COLO668 (cell line): ENCODE data around the gene RABEP2.
"Not testable (repeated sequence)": the region's sequence is repeated elsewhere in the genome, so short reads cannot be mapped to it uniquely, and the experiment has no call there.

Experiments
- DNase-seq: peaks from one replicate; lab custom pipeline; 2025; ENCODE audit not compliant: unreplicated experiment; lab: John Stamatoyannopoulos, UW

RABEP2 gene

DNA sequence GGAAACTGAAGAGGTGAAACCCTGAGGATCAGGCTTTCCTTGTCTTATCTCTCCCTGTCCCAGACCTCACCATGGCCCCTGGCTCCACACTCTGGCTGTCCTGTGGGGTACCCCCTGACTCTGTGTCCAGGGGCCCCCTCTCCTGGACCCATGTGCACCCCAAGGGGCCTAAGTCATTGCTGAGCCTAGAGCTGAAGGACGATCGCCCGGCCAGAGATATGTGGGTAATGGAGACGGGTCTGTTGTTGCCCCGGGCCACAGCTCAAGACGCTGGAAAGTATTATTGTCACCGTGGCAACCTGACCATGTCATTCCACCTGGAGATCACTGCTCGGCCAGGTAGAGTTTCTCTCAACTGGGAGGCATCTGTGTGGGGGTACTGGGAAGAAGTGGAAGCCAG is 8.1 kb upstream of the RABEP2 start:
- DNase-seq, result no peak

DNA sequence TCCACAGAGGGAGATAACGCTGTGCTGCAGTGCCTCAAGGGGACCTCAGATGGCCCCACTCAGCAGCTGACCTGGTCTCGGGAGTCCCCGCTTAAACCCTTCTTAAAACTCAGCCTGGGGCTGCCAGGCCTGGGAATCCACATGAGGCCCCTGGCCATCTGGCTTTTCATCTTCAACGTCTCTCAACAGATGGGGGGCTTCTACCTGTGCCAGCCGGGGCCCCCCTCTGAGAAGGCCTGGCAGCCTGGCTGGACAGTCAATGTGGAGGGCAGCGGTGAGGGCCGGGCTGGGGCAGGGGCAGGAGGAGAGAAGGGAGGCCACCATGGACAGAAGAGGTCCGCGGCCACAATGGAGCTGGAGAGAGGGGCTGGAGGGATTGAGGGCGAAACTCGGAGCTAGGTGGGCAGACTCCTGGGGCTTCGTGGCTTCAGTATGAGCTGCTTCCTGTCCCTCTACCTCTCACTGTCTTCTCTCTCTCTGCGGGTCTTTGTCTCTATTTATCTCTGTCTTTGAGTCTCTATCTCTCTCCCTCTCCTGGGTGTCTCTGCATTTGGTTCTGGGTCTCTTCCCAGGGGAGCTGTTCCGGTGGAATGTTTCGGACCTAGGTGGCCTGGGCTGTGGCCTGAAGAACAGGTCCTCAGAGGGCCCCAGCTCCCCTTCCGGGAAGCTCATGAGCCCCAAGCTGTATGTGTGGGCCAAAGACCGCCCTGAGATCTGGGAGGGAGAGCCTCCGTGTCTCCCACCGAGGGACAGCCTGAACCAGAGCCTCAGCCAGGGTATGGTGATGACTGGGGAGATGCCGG is 7.5 kb upstream of the RABEP2 start:
- DNase-seq, result no peak

DNA sequence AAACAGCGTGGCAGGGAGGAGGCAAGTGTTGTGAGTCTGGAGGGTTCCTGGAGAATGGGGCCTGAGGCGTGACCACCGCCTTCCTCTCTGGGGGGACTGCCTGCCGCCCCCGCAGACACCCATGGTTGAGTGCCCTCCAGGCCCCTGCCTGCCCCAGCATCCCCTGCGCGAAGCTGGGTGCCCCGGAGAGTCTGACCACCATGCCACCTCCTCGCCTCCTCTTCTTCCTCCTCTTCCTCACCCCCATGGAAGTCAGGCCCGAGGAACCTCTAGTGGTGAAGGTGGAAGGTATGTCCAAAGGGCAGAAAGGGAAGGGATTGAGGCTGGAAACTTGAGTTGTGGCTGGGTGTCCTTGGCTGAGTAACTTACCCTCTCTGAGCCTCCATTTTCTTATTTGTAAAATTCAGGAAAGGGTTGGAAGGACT is 6.8 kb upstream of the RABEP2 start, which contains the start of gene CD19:
Gene CD19, plus strand, starts transcription at position 171 of the 425 bp plus-strand sequence. Its CDS starts 30 bp downstream, at position 201.
- DNase-seq, result no peak

DNA sequence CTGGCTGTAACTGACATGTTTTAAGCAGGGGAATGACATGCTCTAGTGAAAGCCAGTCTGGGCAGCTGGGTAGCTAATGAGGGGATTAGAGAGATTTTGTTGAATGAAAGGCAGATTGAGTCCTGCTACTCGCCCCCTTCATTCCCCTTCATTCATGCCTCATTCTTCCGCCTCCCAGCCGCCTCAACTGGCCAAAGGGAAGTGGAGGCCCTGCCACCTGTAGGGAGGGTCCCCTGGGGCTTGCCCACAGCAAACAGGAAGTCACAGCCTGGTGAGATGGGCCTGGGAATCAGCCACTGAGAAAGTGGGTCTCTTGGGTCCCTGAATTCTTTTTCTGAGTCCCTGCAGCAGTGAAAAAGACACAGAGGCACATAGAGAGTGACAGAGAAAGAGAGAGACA is 5.6 kb upstream of the RABEP2 start:
- no peak for DNase-seq

DNA sequence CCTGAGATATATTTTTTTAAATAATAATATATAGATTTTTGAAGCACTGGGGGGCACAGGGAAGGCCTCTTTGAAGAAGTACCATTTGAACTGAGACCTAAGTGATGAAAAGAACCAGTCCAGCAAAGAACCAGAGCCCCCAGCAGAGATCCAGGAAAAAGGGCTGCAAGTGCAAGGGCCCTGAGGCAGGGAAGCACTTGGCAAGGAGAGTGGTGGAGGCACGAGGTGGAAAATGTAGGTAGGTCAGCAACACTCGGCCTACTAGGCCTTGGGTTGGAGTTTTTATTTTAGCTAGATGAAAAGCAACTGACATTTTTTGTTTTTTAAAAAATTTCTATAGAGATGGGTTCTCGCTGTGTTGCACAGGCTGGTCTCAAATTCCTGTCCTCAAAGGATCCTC is 5.2 kb upstream of the RABEP2 start:
- DNase-seq, result no peak

DNA sequence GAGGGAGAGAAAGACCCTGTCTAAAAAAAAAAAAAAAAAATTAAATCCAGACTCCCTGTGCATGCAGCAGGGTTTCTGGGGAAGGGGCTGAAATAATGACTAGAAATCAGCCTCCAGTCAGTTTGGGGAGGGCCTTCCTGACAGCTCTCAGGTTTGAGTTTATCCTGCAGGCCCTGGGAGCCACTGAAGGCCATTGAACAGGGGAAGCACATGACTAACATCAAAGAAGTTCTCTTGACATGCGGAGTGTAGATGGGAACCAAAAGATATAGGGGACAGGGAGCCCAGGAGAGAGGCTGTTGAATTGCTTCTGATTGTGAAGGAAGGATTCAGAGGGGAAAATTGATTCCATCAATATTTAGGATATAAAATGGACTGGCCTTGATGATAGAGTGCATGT is 2.8 kb upstream of the RABEP2 start:
- DNase-seq, result no peak

DNA sequence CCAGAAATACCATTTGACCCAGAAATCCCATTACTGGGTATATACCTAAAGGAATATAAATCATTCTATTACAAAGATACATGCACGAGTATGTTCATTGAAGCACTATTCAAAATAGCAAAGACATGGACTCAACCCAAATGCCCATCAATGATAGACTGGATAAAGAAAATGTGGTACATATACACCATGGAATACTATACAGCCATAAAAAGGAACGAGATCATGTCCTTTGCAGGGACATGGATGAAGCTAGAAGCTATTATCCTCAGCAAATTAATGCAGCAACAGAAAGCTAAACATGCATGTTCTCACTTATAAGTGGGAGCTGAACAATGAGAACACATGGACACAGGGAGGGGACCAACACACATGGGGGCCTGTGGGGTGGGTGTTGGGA is 1.2 kb upstream of the RABEP2 start:
- DNase-seq, result not testable (repeated sequence)

DNA sequence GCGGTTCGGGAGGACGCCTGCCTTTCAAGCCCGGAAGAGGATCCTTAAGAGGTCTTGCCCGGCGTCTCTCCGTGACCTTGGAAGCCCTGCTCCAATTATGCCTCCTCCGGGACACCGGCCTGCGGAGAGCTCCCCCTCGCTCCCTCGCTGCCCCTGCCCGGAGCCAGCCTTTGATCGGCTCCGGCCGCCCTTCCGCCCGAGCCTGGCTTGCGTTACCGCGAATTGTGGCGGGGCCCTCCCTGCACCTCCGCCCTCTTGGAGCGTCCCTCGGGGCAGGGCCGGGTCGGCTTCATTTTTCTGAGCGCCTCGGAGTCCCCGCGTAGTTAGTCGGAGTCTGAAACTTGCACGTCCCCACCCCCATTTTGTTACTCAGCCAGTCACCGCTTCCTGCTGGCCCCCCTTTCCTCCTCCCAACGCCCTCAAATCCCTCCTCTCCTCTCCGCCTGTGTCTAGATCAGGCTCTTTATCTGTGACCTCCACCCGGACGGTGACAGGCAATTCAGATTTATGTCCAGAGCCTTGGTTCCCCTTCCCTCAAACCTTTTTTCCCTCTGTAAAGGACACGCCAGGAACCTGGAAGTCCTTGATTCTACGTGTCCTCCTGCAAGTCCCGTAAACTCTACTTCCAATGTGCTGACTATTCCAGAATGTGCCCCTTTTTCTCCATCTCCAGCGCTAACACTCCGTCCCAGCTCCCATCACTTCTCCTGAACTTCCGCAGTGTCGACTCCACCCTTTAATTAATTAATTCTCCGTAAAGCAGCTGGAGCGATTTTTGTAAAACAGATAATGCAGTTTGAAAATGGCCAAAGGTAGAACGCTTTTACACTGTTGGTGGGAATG is 569 bp upstream of the RABEP2 start:
- DNase-seq, result peak; percentile 79

DNA sequence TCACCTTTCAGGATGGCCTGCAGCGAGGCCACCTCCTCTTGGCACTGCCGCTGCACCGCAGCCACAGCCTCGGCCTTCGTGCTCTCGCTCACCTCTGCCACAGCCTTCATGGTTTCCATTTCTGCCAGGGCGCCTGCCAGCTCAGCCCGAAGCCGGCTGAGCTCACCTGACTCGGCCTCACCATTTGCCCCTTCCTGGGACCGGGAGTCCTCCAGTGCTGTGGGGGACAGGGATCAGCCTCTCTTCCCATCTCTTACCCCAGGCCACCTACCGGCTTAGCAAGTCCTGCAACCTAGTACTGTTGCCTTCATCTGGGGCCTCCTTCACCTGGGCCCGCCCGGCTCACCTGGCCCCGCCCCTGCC is 658 bp downstream of the RABEP2 start:
- DNase-seq, result no peak

DNA sequence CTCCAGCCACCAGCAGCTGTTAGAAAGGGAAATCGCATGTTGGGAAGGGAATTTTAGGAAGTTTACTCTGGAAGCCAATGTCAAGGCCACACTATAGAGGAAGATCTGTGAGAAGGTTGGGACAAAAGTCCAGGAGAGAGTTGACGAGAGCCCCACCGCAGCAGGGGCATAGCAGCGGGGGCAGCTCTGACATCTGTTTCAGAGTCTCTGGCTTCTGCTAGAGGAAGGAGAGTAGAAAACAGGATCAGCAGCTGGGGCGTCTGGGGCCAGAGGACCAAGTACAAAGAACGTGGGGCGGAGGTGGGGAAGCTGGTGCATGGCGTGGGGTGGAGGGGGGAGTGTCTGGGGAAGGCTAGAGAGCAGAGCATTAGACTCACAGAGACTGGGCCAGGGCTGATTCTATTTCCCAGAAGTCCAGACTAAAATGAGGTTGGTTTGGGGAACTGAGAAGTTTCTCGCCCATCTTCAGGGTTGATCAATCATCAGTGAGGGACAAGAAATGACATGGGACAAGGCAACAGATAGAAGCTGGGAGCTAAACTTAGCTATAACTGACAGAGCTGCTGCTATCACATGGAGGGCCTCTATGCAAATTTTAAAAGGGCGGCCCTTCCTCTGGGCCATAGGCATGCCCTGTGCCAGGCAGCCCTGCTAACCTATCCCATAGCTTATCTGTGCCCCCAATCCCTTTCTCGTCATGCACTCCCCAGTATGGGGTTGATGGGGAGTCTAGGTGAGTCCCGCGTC is 1.2 kb downstream of the RABEP2 start:
- peak; percentile 53 for DNase-seq

DNA sequence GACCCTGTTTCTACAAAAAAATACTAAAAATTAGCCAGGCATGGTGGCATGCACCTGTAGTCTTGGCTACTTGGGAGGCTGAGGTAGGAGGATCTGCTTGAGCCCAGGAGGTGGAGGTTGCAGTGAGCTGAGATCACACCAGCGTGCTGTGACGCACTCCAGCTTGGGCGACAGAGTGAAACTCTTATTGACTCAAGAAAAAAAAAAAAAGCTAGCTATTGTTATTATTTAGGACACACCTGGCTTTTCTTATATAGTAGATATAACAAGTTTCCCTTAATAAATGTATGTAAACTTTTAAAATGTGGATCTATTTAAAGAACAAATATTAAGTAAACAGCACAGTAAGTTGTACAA is 1.8 kb downstream of the RABEP2 start:
- peak; percentile 37 for DNase-seq

DNA sequence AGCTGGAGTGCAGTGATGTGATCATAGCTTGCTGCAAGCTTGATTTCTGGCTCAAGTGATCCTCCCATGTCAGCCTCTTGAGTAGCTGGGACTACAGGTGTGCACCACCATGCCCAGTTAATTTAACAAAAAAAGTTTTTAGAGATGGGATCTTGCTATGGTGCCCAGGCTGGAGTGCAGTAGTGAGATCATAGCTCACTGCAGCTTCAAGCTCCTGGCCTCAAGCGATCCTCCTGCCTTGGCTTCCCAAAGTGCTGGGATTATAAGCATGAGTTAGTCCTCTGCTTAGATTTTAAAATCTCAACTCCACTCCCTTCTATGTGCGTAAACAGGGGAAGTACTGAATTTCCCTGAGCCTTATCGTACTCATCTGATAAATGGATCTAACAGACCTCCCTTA is 6.3 kb downstream of the RABEP2 start:
- no peak for DNase-seq

DNA sequence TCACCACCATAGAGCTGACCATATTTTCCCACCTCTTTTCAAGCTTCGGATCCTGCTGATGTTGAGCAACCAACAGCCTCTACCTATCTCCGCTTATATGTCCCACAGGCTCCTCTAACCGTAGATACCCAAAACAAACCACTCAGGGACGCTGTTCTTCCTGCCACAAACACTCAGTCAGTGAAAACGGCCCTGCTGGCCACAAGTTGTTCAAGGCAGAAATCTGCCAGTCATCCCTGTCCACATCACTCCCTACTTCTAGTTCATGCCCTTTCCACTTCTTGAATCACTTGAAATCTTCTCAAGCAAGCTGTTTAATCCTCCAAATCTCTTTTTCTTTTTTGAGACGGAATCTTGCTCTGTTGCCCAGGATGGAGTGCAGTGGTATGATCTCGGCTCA is 7.9 kb downstream of the RABEP2 start:
- DNase-seq, result no peak

DNA sequence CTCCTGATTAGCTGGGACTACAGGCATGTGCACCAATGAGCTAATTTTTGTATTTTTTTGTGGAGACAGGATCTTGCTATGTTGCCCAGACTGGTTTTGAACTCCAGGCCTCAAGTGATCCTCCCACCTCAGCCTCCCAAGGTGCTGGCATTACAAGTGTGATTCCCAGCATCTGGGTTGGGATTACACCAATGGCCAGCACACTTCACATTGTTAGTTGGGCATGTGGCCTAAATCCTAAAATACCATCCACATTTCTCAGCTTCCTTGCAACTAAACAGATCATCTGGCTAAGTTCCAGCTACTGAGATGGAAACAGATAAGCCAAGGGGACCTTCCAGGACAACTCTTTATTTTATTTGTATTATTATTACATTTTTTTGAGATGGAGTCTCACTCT is 9.9 kb downstream of the RABEP2 start:
- DNase-seq, result no peak

DNA sequence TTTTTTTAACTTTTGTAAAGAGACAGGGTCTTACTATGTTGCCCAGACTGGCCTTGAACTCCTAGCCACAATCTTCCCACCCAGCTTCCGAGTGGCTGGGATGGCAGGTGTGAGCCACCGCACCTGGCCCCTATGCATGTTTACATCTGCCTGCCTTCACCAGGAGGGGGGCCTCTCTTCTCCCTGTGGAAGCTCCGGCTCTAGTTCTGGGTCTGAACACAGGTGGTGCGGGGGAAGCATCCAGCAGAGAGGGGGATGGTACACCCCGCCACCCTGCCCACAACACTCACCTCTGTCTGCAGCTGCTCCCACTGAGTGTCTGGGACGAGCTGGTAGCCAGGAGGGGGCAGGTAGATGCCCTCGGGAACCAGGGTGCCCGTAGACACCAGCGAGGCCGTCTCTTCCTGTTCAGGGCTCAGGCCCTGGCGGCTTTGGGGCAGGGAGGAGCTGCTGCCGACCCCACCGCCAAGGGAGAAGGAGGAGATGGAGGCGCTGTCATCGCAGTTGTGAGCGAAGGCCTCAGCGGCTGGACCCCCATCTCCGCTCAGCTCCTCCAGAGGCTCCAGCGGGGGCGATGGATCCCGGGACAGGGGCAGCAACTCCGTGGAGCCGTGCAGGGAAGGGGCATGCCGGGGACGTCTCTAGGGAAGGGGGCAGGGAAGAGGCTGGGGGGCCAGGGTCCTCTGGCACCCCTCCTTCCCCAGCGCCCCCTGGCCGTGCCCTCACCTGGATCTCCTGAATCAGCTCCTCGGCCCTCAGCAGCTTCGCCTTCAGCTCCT is 10.9 kb downstream of the RABEP2 start:
- peak; percentile 82 for DNase-seq

DNA sequence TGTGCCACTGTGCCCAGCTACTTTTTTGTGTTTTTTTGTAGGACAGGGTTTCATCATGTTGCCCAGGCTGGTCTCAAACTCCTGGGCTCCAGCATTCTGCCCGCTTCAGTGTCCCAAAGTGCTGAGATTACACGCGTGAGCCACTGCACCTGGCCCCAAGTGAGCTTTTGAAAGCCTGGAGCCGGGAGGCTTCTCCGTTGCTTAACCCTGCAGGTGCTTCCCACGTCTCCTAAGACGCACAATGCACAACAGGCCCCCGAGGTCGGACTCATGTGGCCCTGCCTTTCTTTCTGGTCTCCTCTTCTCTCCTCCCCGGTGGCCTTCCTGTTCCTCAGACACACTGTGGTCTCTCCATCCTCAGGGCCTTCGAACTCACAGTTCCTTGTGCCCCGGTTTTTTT is 12.5 kb downstream of the RABEP2 start:
- no peak for DNase-seq

DNA sequence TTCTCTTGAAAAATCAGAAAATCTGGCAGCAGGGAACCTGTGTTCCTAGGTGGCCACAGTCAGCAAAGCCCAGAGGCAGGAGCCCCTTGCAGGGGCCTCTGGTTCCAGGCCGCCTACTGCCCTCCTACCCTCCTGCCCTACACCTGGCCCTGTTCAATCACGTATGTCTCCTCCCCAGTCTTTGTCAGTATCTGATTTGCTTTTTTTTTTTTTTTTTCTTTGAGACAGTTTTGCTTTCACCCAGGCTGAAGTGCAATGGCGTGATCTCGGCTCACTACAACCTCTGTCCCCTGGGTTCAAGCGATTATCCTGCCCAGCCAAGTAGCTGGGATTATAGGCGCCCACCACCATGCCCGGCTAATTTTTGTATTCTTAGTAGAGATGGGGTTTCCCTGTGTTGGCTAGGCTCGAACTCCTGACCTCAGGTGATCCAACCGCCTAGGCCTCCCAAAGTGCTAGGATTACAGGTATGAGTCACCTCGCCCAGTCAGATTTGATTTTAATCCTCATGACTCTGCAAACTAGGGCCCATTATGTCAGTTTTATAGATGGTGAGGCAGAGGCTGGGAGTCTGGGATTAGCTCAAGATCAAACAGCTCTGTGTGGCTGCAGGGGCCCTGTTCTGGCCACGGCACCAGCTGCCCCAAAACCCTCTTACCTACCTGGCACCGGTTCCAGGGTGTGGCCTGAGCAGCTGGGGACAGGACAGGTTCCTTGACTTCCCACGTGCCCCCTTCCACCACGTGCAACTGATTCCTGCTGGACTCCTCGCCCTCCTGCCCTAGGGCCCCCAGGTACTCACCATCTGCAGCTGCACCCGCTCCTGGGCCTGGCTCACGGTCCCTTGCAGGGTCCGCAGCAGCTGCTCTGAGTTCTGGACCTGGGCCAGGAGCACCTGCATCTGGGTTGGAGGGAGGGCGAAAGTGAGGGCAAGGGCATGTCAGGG is 14.7 kb downstream of the RABEP2 start:
- peak; percentile 84 for DNase-seq

DNA sequence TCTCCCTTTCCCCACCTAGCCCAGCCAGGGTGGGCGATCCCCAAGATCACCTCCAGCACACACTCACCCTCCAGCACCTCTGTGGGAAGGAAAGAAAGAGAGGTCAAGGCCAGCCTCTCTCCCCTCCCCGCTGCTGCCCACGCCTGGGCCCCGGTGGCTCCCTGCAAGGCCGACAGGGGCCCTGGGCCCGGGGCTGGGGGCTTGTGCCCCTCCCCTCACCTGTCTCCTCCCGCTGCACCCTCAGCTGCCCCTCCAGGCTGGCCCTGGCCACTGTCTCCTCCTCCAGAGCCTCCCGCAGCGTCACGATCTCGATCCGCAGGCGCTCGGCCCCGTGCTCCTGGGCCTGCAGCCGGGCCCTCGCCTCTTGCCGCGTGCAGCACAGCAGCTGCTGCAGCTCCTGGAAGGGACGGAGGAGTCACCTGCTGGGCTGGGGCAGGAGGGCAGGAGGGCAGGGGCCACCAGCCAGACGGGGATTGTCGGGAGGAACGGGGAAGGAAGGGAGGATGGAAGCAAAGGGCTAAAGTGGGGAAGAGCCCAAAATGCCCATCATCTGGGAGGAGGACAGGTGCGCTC is 19.2 kb downstream of the RABEP2 start:
- DNase-seq, result no peak

DNA sequence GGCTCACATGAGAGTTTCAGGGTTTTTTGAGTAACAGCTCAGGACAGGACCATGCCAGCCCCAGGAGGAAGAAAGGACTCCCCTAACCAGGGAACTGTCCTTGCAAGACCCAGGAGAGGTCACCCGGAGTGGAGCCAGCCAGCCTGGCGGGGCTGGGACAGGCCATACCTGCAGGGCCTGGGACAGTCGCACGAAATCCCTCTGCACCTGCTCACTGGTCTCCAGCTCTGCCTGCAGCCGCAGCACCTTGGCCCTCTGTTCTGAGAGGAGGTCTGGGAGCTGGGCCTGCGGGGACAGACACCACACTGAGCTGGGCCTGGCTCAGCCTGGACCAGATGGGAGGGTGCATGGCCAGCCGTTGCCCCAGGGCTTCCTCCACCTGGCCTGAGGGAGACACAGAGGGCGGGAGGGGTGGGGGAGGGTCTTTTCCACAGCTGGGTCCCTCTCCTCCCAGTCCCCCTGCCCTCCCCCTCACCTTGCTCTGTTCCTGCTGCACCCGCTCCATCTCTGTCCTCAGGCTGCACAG is 19.7 kb downstream of the RABEP2 start:
- DNase-seq, result no peak
